Motor neuron (in vitro differentiated cells): ENCODE data around the gene OR2AT4. TPM values are rescaled to one million over a fixed set of nuclear protein-coding genes. Genes with fewer than 3 reads are reported as not detected.

Source experiments
- total RNA-seq, 8 experiments: library from RNA; unstranded; fragments of 300-600 nt; gene quantifications; 2 replicates each; pipeline versions ENCODE4 v1.2.3 to v1.2.4, GENCODE V29; 2022

The OR2AT4 gene
- total RNA-seq, 8 experiments from 2014 or later = under 0.01 to 1.4 (median 0.10) TPM

Other genes starting within 250 kb of the OR2AT4 start
- gene XRRA1, start 147.8 kb downstream of the OR2AT4 start, total RNA-seq = 10 to 100 TPM in 7 of 8 experiments, 1 to 10 TPM in 1; 9.7 to 43.9 (median 16.8) TPM
- gene SPCS2, start 147.6 kb downstream of the OR2AT4 start, total RNA-seq = 10 to 100 TPM; 30.3 to 80.1 (median 44.5) TPM
- gene NEU3, start 107.9 kb downstream of the OR2AT4 start, total RNA-seq = 10 to 100 TPM in 5 of 8 experiments, 1 to 10 TPM in 3; 8.5 to 15.9 (median 10.7) TPM
- 1 to 10 TPM in 2 of 8 experiments, under 1 TPM in 6; 0.16 to 8.9 (median 0.59) TPM for gene SLCO2B1, start 54.2 kb upstream of the OR2AT4 start, total RNA-seq
- under 1 TPM; 0.17 to 0.81 (median 0.30) TPM for gene TPBGL, start 143.9 kb upstream of the OR2AT4 start, total RNA-seq